Skeletal muscle tissue (tissue), 4 donors: ENCODE measurements around the gene INPP4B. TPM values are rescaled to one million over a fixed set of nuclear protein-coding genes. Genes with fewer than 3 reads are reported as not detected.
"Not testable (repeated sequence)": the region's sequence is repeated elsewhere in the genome, so short reads cannot be mapped to it uniquely, and the experiment has no call there.

Experiments
- H3K27ac ChIP-seq: one replicate; pipeline ENCODE4 v1.7.0; 2013; ENCODE audit warnings: mild to moderate bottlenecking, low read depth, low read length, inconsistent platforms
- H3K27me3 ChIP-seq, 3 donors: one replicate each; pipeline ENCODE4 v1.7.0; 2013; ENCODE audit warnings: low read length in 3 of 3; ENCODE audit not compliant: control insufficient read depth in 3 of 3, insufficient read depth in 3 of 3
- H3K36me3 ChIP-seq, 3 donors: one replicate each; pipeline ENCODE4 v1.7.0; 2013; ENCODE audit warnings: low read length in 3 of 3; ENCODE audit not compliant: control insufficient read depth in 3 of 3, insufficient read depth in 3 of 3
- H3K4me1 ChIP-seq, 3 donors: one replicate each; pipeline ENCODE4 v1.7.0; 2013; ENCODE audit warnings: low read length in 3 of 3, mild to moderate bottlenecking in 3 of 3; ENCODE audit not compliant: control insufficient read depth in 3 of 3, insufficient read depth in 3 of 3
- H3K4me3 ChIP-seq, 3 donors: one replicate each; pipeline ENCODE4 v1.7.0; 2013; ENCODE audit warnings: low read length in 3 of 3
- H3K9ac ChIP-seq, 3 donors: one replicate each; pipeline ENCODE4 v1.7.0; 2013; ENCODE audit warnings: low read length in 3 of 3, mild to moderate bottlenecking in 3 of 3, moderate library complexity in 2 of 3, low read depth in 1 of 3
- H3K9me3 ChIP-seq, 3 donors: one replicate each; pipeline ENCODE4 v1.7.0; 2013; ENCODE audit warnings: low read length in 3 of 3; ENCODE audit not compliant: control insufficient read depth in 3 of 3
- total RNA-seq: library from RNA; depleted of rRNA; stranded (reverse); fragments of >200 nt; gene quantifications from one replicate; pipeline ENCODE4 v1.2.3, GENCODE V29; 2014
- donor health status: Osteomylitis.

The INPP4B gene
- total RNA-seq, 1 donor from 2014 or later: 52.7 TPM

DNA sequence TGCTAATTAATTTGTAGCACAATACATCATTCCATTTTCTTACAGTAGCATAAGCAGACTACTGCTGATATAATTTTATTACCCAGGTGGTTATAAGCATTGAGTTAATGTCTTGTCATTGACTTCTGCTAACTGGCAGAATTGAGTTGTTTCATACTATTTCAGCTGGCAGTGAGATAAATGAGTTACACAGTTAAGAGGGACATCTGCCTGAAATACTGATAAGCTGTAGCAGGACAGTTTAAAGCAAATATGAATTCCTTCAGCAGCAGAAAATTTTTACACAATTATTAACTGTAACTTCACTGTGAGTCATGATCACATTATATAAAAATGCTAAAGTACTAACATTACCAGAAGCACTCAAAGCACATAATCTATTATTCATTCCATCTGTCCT, 326.8 kb downstream of the INPP4B start:
- no peaks in the 10 kb centered on the region for H3K4me1 ChIP-seq
- no peaks in the 10 kb centered on the region for H3K9me3 ChIP-seq
- H3K36me3 ChIP-seq: no peaks in the 10 kb centered on the region
- H3K27ac ChIP-seq: no peak overlapping the region
- no peak overlapping the region for H3K4me3 ChIP-seq
- H3K27me3 ChIP-seq: no peaks in the 10 kb centered on the region
- no peak overlapping the region for H3K9ac ChIP-seq

DNA sequence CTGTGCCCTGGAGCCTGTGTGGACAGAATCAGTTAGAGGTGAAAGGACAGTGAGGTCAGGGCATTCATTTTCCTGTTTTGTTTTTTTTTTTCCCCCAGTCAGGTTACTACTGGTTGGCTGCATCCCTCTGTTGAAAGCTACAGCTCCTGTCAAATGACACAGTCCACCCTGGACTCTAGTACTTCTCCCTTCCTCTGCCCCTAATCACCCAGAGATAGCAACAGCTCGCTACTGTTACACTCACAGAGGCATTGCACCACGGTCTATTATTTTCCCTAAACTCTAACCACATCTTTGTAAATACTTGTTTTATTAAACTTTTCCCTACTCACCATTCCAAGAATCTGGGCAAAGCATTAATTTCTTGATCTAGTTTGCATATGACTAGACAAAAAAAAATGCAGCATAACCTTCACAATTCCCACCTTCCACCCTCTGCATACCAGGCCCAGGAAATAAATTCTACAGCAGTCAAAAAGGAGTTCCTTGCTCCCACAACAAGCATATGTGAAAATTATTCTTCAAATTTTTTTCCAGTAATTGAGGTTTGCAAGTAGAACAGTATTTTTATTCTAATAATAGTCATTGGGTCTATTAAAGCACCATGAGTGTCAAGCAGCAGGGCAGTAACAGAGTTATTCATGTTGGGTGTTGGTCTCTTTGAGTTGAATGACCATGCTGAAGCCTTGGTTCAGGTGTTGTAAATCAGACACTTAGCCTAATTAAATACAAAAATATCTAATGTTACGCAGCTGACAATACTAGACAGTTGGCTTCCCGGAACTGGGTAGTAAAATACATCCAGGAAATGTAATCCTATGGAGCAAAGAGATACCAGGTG, 329.2 kb downstream of the INPP4B start:
- no peaks in the 10 kb centered on the region for H3K27me3 ChIP-seq
- H3K4me1 ChIP-seq: no peaks in the 10 kb centered on the region
- H3K36me3 ChIP-seq: no peaks in the 10 kb centered on the region
- no peak overlapping the region for H3K4me3 ChIP-seq
- no peak overlapping the region for H3K9ac ChIP-seq
- no peaks in the 10 kb centered on the region for H3K9me3 ChIP-seq
- H3K27ac ChIP-seq: no peak overlapping the region

DNA sequence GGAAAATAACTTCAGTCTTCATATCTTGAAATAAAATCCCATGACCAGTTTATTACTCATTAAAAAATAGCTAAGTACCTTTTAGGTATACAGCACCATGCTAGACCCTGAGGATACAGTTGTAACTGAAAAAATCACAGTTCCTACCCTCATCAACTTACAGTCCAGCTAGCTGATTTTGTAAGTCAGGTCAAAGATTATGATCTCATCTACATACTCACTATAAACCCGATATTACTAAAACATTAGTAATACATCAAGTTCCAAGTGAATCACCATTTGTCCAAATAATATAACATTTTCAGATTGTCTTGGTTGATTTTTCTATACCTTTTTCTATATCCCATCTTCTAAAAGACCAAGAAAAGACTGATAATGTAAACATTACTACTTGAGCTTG, 333.9 kb downstream of the INPP4B start:
- Histone ChIP-seq H3K36me3 (no peaks in the 10 kb centered on the region), H3K27ac (no peak overlapping the region), H3K9ac (no peak overlapping the region), H3K4me1 (no peaks in the 10 kb centered on the region), H3K9me3 (no peaks in the 10 kb centered on the region), H3K27me3 (no peaks in the 10 kb centered on the region), H3K4me3 (no peak overlapping the region)

DNA sequence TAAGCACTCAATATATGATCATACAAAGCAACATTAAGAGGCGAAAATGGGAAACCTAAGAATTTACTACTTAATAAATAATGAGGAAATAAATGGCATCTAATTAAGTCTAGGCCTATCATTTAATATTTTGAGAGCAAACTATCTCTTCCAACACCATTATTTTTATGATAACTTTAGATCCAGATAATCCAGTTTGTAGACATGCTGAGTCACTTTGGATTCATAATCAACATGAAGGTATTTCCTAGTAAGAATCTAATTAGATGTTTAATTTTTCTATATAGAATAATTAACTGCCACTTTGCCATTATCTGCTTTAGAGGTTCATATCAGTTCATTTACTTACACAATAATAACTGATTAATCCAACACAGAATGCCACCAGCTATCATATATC, 336.2 kb downstream of the INPP4B start:
- Histone ChIP-seq H3K36me3 (no peaks in the 10 kb centered on the region), H3K27me3 (no peaks in the 10 kb centered on the region), H3K9ac (no peak overlapping the region), H3K4me1 (no peaks in the 10 kb centered on the region), H3K27ac (no peak overlapping the region), H3K4me3 (no peak overlapping the region), H3K9me3 (no peaks in the 10 kb centered on the region)

DNA sequence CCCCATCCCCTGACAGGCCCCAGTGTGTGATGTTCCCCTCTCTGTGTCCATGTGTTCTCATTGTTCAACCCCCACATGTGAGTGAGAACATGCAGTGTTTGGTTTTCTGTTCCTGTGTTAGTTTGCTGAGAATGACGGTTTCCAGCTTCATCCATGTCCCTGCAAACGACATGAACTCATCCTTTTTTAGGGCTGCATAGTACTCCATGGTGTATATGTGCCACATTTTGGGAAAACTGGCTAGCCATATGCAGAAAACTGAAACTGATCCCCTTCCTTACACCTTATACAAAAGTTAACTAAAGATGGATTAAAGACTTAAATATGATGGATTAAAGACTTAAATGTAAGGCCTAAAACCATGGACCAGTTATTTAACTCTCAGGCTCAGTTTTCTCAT, 336.7 kb downstream of the INPP4B start:
- not testable (repeated sequence) for H3K9ac ChIP-seq, H3K36me3 ChIP-seq, H3K4me3 ChIP-seq, H3K4me1 ChIP-seq, H3K27ac ChIP-seq, H3K9me3 ChIP-seq, H3K27me3 ChIP-seq

DNA sequence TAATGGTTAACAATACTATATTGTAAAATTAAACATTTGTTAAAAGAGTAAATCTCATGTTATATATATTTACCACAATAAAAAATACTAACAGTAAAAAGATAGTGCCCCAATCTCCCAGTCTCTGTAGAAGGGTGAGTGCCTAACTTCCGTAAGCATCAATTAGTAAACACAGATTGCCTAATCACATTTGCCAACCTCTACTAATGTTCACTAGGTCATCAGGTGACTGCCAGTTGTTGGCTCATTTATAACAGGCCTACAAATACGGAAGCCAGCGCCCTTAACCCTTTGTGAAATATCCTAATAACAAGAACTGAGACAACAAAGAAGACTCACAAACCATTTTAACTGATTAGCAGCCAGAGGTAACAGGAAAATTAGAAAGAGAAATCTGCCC, 345.1 kb downstream of the INPP4B start:
- Histone ChIP-seq H3K9ac (no peak overlapping the region), H3K27me3 (no peaks in the 10 kb centered on the region), H3K27ac (no peak overlapping the region), H3K4me3 (no peak overlapping the region), H3K9me3 (no peaks in the 10 kb centered on the region), H3K4me1 (no peaks in the 10 kb centered on the region), H3K36me3 (no peaks in the 10 kb centered on the region)

DNA sequence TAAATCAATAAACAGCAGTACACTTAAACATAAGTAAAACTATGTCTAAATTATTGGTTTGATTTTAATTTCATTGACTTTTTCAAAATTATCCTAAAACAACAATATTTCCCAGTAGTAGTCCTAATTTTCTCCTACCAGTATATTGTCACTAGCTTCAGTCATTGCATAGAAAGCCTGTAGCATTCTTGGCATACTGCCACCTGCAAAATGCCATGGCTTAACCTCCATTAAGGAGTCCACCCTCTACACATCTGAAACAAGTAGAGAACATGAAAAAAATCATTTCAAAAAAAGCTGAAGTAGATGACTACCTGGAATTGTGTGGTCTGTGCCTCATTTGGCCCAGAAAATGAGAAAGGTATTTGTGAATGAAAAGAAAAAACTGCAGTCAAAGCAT, 348.5 kb downstream of the INPP4B start:
- Histone ChIP-seq H3K4me3 (no peak overlapping the region), H3K9me3 (no peaks in the 10 kb centered on the region), H3K27me3 (no peaks in the 10 kb centered on the region), H3K4me1 (no peaks in the 10 kb centered on the region), H3K9ac (no peak overlapping the region), H3K36me3 (no peaks in the 10 kb centered on the region), H3K27ac (no peak overlapping the region)

DNA sequence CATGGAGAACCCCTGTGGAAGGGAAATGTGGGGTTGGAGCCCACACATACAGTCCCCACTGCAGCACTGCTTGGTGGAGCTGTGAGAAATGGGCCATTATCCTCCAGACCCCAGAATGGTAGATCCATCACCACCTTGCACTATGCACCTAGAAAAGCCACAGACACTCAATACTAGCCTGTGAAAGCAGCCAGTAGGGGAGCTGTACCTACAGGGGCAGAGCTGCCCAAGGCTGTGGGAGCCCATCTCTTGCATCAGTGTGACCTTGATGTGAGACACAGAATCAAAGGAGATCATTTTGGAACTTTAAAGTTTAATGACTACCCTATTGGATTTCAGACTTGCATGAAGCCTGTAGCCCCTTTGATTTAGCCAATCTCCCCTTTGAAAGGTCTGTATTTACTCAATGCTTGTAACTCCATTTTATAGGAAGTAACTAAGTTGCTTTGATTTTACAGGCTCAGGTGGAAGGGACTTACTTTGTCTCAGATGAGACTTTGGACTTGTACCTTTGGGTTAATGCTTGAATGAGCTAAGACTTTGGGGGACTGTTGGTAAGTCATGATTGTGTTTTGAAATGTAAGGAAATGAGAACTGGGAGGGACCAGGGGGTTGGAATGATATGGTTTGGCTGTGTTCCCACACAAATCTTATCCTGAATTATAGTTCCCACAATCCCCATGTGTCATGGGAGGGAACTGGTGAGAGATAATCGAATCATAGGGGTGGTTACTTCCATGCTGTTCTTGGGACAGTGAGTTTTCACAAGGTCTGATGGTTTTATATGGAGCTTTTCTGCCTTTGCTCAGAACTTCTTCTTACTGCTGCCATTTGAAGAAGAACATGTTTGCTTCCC, 352.6 kb downstream of the INPP4B start:
- no peaks in the 10 kb centered on the region for H3K27me3 ChIP-seq
- H3K4me1 ChIP-seq: no peaks in the 10 kb centered on the region
- H3K27ac ChIP-seq: no peak overlapping the region
- no peaks in the 10 kb centered on the region for H3K9me3 ChIP-seq
- no peaks in the 10 kb centered on the region for H3K36me3 ChIP-seq
- H3K9ac ChIP-seq: no peak overlapping the region
- no peak overlapping the region for H3K4me3 ChIP-seq

DNA sequence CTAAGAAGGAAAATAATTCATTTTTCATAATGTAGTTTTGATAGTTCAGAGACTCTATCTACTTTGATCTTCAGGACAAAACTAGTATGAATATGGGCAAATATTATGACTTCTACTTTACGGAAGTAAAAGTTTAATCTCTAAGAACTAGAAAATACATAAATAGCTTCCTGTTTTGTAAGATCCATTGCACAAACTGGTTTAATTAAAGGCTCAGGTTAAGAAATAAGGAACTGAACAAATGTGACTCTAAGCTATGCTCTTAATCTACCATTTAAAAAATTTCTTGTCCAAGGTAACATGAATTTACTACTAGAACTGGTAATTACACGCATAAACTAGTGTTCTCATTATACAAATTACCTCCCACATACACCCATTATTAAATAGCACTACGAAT, 360.6 kb downstream of the INPP4B start:
- Histone ChIP-seq H3K9me3 (no peaks in the 10 kb centered on the region), H3K4me1 (no peaks in the 10 kb centered on the region), H3K36me3 (no peaks in the 10 kb centered on the region), H3K27me3 (no peaks in the 10 kb centered on the region), H3K27ac (no peak overlapping the region), H3K4me3 (no peak overlapping the region), H3K9ac (no peak overlapping the region)

DNA sequence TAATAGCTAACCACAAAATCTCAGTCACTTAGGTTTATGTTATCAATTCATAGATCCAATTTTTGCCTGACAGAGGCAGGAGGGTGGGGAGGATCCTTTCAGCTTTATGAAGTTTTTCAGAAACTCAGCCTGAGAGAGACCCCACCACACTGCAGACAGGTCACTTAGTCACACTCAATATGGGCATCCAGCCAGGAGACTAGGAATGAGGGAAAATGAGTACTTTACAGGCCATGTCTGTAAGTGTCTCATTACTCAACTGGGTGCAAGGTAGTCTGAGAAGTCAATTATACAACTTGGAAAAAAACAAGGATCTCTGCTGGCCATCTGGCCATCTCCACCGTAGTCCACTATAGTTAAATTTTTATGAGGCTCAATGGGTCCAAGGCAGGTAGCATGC, 365.9 kb downstream of the INPP4B start:
- Histone ChIP-seq H3K27ac (no peak overlapping the region), H3K4me3 (no peak overlapping the region), H3K4me1 (no peaks in the 10 kb centered on the region), H3K27me3 (no peaks in the 10 kb centered on the region), H3K9me3 (no peaks in the 10 kb centered on the region), H3K9ac (no peak overlapping the region), H3K36me3 (no peaks in the 10 kb centered on the region)
